Measurements from ENCODE around the gene AGR3. TPM values are rescaled to one million over a fixed set of nuclear protein-coding genes. Genes with fewer than 3 reads are reported as not detected.

AGR3 gene
- total RNA-seq, 1 donor from 2014 or later: not detected

GRCh38 chr7:16925609-16926008, 43.8 kb upstream of the AGR3 start:
- Mint-ChIP-seq H3K4me1 (ENCODE audit: unreplicated experiment) (peaks cover 44% of the 10 kb centered on the region), H3K27ac (ENCODE audit: unreplicated experiment) (no peak overlapping the region), H3K27me3 (ENCODE audit: unreplicated experiment) (no peaks in the 10 kb centered on the region), H3K36me3 (ENCODE audit: unreplicated experiment) (peaks cover 2% of the 10 kb centered on the region), H3K4me3 (ENCODE audit: unreplicated experiment) (no peak overlapping the region), H3K9me3 (ENCODE audit: unreplicated experiment) (no peaks in the 10 kb centered on the region)
- no peak for TF ChIP-seq CTCF (IDR thresholded peaks at IDR 0.05)
- DNase-seq (ENCODE audit: extremely low spot score, unreplicated experiment): no peak

- Mint-ChIP-seq H3K27ac (ENCODE audit: unreplicated experiment) (peak overlapping the region; percentile 36), H3K4me1 (ENCODE audit: unreplicated experiment) (peaks cover 49% of the 10 kb centered on the region), H3K4me3 (ENCODE audit: unreplicated experiment) (no peak overlapping the region), H3K9me3 (ENCODE audit: unreplicated experiment) (no peaks in the 10 kb centered on the region), H3K36me3 (ENCODE audit: unreplicated experiment) (no peaks in the 10 kb centered on the region), H3K27me3 (ENCODE audit: unreplicated experiment) (no peaks in the 10 kb centered on the region)
- no peak for TF ChIP-seq CTCF (IDR thresholded peaks at IDR 0.05)
- DNase-seq (ENCODE audit: extremely low spot score, unreplicated experiment): no peak
These were observed 41.2 kb upstream of the AGR3 start for GRCh38 chr7:16923019-16923418.

- Mint-ChIP-seq H3K4me1 (ENCODE audit: unreplicated experiment) (peaks cover 55% of the 10 kb centered on the region), H3K36me3 (ENCODE audit: unreplicated experiment) (no peaks in the 10 kb centered on the region), H3K27ac (ENCODE audit: unreplicated experiment) (peak overlapping the region; percentile 90), H3K4me3 (ENCODE audit: unreplicated experiment) (no peak overlapping the region), H3K27me3 (ENCODE audit: unreplicated experiment) (no peaks in the 10 kb centered on the region), H3K9me3 (ENCODE audit: unreplicated experiment) (no peaks in the 10 kb centered on the region)
- TF ChIP-seq CTCF (IDR thresholded peaks at IDR 0.05): no peak
- no peak for DNase-seq (ENCODE audit: extremely low spot score, unreplicated experiment)
These were observed 40.0 kb upstream of the AGR3 start for GRCh38 chr7:16921644-16922257.

- Mint-ChIP-seq H3K36me3 (ENCODE audit: unreplicated experiment) (no peaks in the 10 kb centered on the region), H3K9me3 (ENCODE audit: unreplicated experiment) (no peaks in the 10 kb centered on the region), H3K4me1 (ENCODE audit: unreplicated experiment) (peaks cover 55% of the 10 kb centered on the region), H3K4me3 (ENCODE audit: unreplicated experiment) (no peak overlapping the region), H3K27ac (ENCODE audit: unreplicated experiment) (peak overlapping the region; percentile 1), H3K27me3 (ENCODE audit: unreplicated experiment) (no peaks in the 10 kb centered on the region)
- DNase-seq (ENCODE audit: extremely low spot score, unreplicated experiment): no peak
- TF ChIP-seq CTCF (IDR thresholded peaks at IDR 0.05): no peak
These were observed 39.4 kb upstream of the AGR3 start for GRCh38 chr7:16921151-16921550.

GRCh38 chr7:16919440-16919839, 37.7 kb upstream of the AGR3 start:
- H3K27me3 Mint-ChIP-seq (ENCODE audit: unreplicated experiment): no peaks in the 10 kb centered on the region
- no peaks in the 10 kb centered on the region for H3K36me3 Mint-ChIP-seq (ENCODE audit: unreplicated experiment)
- peaks cover 6% of the 10 kb centered on the region for H3K9me3 Mint-ChIP-seq (ENCODE audit: unreplicated experiment)
- no peak overlapping the region for H3K27ac Mint-ChIP-seq (ENCODE audit: unreplicated experiment)
- DNase-seq (ENCODE audit: extremely low spot score, unreplicated experiment): no peak
- no peak for TF ChIP-seq CTCF (IDR thresholded peaks at IDR 0.05)
- no peak overlapping the region for H3K4me3 Mint-ChIP-seq (ENCODE audit: unreplicated experiment)
- H3K4me1 Mint-ChIP-seq (ENCODE audit: unreplicated experiment): peaks cover 64% of the 10 kb centered on the region
